Ureter (tissue), 1 donor: ENCODE measurements around the gene ERICH6. TPM values are rescaled to one million over a fixed set of nuclear protein-coding genes. Genes with fewer than 3 reads are reported as not detected.

ENCODE experiments used
- DNase-seq: peaks from one replicate; pipeline ENCODE4 v3.0.0-alpha.2; 2020; ENCODE audit warnings: low spot score
- total RNA-seq: library from RNA; stranded (reverse); gene quantifications from one replicate; pipeline ENCODE4 v1.2.4, GENCODE V29; 2023
- donor health status: DM: yes; HTN: yes; CAD: no.

The ERICH6 gene
- total RNA-seq, 1 donor from 2014 or later, result 0.36 TPM

GRCh38 chr3:150613709-150614480 is 89.8 kb downstream of the ERICH6 start:
- DNase-seq, result no peak

DNA sequence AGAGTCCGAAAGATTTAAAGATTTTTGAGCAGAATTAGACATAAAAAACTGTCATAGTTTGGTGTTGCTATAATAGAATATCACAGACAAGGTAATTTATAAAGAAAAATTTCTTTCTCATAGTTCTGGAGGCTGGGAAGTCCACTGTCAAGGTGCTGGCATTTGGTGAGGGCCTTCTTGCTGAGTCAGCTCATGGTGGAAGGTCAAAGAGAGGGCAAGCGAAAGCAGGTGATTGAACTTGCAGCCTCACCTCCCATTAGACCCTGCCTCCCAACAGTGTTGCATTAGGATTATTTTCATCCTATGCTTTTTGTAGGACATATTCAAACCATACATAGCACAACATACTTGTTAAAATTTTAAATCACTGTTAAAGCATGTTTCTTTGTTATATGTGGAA is 90.7 kb downstream of the ERICH6 start:
- no peak for DNase-seq

GRCh38 chr3:150612494-150612893 is 91.2 kb downstream of the ERICH6 start:
- no peak for DNase-seq

DNA sequence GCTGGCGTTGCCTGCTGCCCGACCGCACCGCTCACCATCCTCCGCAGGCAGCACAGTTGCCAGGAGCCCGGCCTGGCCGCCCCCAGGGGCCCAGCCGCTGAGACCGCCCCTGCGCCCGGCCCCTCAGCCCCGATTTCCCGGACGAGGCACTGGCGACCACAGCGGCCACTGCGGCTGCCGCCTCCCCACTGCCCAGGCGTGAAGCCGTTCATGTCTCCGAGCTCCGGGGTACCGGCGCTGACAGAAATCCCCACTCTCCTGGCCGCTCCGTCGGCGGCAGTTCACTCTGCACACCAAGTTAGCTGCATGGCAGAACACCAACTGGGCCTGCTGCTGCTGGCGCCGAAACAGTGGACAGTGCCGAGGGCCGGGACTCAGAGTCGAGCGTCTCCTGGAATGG is 92.1 kb downstream of the ERICH6 start:
- DNase-seq, result no peak

- no peak for DNase-seq
Measured at GRCh38 chr3:150610785-150611184, 92.9 kb downstream of the ERICH6 start.

GRCh38 chr3:150609988-150610387 is 93.7 kb downstream of the ERICH6 start:
- DNase-seq, result no peak

Other genes starting within 250 kb of the ERICH6 start
- 100 TPM for gene SERP1, start 157.4 kb downstream of the ERICH6 start, total RNA-seq
- 107 TPM for gene EIF2A, start 157.1 kb downstream of the ERICH6 start, total RNA-seq
- gene SELENOT, start 100.6 kb downstream of the ERICH6 start, total RNA-seq, result 110 TPM
- 29.9 TPM for gene SIAH2, start 59.2 kb upstream of the ERICH6 start, total RNA-seq
- not detected for gene MINDY4B, start 201.5 kb upstream of the ERICH6 start, total RNA-seq